Gastrocnemius medialis (tissue), 4 donors: ENCODE data around the gene CRLF3.
"Not testable (repeated sequence)": the region's sequence is repeated elsewhere in the genome, so short reads cannot be mapped to it uniquely, and the experiment has no call there.

Source experiments
- CTCF ChIP-seq, 5 experiments: fragments of 450-650 bp in 3 of 5; fragments of 200-600 bp in 2 of 5; sonication (generic) in 2 of 5; IDR thresholded peaks in 4 of 5; conservative IDR thresholded peaks in 1 of 5; 1 replicate in 4 of 5; 2 replicates in 1 of 5; pipeline ENCODE4 v1.5.1; 2016 to 2019; ENCODE audit warnings: antibody characterized with exemption in 5 of 5, mild to moderate bottlenecking in 3 of 5, moderate library complexity in 3 of 5
- POLR2A ChIP-seq, 2 donors: fragments of 450-650 bp; IDR thresholded peaks; one replicate each; pipeline ENCODE4 v1.6.1; 2017; ENCODE audit warnings: antibody characterized with exemption in 2 of 2, mild to moderate bottlenecking in 2 of 2, moderate library complexity in 2 of 2

DNA sequence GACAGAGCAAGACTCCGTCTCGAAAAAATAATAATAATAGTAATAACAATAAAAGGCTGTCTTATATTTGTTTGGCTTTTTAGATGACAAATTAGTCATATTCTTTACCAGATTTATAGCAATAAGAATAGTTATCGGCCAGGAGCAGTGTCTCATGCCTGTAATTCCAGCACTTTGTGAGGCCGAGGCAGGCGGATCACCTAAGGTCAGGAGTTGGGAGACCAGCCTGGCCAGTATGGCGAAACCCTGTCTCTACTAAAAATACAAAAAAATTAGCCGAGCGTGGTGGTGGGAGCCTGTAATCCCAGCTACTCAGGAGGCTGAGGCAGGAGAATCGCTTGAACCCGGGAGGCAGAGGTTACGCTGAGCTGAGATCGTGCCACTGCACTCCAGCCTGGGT lies 10.3 kb downstream of the CRLF3 start:
- not testable (repeated sequence) for TF ChIP-seq CTCF (IDR thresholded peaks at IDR 0.05 in 4 of 5, conservative IDR thresholded peaks at IDR 0.05 in 1 of 5); POLR2A (IDR thresholded peaks at IDR 0.05)
